ENCODE measurements around the gene GART.
"Not testable (repeated sequence)": the region's sequence is repeated elsewhere in the genome, so short reads cannot be mapped to it uniquely, and the experiment has no call there.

The GART gene

DNA sequence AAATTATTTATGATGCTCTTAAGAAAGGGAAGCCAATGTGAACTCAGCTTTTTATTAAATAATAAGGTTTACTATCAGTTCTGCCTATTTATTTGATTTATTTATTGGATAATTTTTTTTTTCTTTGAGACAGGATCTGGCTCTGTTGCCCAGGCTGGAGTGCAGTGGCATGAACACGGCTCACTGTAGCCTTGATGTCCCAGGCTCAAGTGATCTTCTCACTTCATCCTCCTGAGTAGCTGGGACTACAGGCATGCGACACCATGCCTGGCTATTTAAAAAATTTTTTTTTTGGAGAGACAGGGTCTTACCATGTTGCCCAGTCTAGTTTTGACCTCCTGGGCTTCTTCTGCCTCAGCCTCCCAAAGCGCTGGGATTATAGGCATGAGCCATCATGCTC lies 29.4 kb downstream of the GART start:
- no peak for DNase-seq (ENCODE audit: low spot score)

DNA sequence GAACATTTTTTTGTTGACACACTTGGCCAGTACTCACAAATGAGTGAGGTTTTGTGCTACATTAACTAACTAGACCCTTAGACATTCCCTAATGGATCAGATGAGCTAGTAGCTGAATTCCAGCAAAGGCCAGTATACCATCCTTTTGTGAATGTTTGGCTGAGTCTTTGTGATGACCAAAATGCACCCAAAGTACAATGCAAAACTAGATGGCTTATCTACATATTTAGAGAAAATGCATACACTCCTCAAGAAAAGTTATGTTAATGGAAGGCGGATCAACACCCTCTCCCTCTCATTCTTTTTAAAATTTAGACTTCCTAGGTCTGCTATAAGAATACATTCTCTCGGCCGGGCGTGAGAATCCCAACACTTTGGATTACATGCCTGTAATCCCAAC lies 30.3 kb downstream of the GART start:
- no peak for DNase-seq (ENCODE audit: low spot score)

- DNase-seq (ENCODE audit: low spot score): no peak
These were observed 31.1 kb downstream of the GART start for GRCh38 chr21:33510826-33511225.

DNA sequence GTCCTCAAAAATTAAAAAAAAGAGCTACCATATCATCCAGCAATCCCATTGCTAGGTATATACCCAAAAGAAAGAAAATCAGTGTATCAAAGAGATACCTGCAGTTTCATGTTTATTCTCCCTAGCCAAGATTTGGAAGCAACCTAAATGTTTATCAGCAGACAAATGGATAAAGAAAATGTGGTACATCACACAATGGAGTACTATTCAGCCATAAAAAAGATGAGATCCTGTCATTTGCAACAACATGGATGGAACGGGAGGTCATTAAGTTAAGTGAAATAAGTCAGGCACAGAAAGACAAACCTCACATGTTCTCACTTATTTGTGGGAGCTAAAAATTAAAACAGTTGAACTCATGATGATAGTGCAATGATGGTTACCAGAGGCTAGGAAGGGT lies 34.9 kb downstream of the GART start:
- not testable (repeated sequence) for DNase-seq (ENCODE audit: low spot score)

GRCh38 chr21:33505833-33506232 lies 36.1 kb downstream of the GART start:
- no peak for DNase-seq (ENCODE audit: low spot score)

- DNase-seq (ENCODE audit: low spot score): no peak
These were observed 45.6 kb downstream of the GART start for GRCh38 chr21:33496345-33496744.

DNA sequence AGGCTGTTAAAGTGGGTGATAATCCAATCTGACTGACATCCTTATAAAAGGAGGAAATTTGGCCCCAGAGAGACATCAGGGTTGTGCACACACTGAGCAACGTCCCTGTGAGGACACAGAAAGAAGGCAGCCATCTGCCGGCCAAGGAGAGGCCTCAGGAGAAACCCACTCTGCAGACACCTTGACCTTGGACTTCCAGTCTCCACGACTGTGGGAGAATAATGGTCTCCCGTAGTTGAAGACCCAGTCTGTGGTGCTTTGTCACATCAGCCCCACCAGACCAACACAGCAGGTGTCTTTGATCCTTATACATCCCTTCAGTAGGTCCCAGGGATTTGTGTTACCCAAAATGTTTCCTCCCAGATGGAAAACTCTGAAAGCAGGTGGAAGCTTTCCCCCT lies 46.2 kb downstream of the GART start:
- no peak for DNase-seq (ENCODE audit: low spot score)

DNA sequence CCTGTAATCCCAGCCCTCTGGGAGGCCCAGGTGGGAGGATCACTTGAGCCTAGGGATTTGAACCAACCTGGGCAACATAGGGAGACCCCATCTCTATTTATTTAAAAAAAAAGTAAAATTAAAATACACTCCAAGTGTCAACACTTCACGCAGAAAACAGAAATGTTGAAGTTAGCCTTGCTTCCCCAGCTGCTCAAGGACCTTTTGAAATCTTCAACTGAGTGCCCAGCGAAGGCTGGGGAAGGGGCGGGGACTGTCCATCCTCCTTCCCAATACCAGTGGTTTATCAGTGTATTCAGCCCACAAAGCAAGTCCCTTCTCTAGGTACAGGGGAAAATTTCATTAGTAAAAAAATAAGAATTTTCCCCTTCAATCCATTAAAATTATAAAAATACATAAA lies 48.2 kb downstream of the GART start:
- DNase-seq (ENCODE audit: low spot score): no peak

DNA sequence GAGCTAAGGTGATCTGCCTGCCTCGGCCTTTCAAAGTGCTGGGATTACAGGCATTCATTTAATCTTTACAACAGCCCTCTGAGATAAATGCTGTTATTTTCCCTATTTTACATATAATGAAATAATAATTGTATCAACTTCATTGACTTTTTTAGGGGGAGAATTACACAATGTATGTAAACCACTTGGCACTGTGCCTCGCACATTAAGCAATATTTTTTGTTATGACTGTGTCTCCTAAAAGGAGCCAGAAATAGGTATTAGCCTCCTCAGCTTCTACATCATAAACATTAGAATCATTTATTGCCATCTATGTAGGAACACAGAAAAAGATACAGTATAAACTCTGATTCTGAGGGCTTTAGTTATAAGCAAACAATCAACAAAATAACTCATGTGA lies 49.3 kb downstream of the GART start:
- no peak for DNase-seq (ENCODE audit: low spot score)

DNA sequence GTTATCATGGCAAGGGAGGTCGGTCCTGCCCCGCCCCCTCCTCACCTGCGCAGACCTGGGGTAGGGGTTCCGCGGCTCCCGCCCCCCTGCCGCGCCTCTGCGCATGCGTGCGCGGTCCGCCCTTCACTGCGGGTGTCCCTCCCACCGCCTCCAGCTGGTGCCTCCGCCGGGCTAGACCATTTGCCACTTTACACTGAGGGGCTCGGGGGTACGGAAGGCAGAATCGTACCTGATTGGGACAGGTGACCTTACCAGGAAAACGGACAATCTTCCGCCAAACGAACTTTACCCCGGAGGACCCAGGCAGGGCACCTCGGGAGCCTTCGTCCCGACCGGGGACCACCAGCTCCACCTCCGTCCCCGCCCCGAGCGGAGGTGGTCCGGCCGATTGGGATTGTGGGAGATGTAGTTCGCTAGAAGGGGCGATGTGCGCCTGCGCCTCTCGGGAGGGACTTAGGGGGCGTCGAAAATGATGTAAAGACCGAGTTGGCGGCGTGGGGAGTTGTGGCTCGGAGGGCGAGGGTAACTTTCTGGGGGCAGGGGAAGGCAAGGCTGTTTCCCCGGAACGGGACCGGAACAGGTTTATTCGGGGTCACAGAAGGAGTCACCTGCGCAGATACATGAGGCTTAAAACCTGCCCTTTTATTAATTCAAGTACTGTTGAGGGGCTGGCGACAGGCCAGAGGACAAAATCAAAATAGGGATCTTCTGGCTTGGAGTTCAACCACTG lies 50.4 kb downstream of the GART start, which contains the start of gene DNAJC28:
Gene DNAJC28 (minus strand): TSS at position 344 of the 730 bp plus-strand sequence. CDS start 2,323 bp downstream, outside the sequence.
- DNase-seq (ENCODE audit: low spot score): peak; percentile 77

- DNase-seq (ENCODE audit: low spot score): no peak
These were observed 50.9 kb downstream of the GART start for GRCh38 chr21:33490991-33491372.

- DNase-seq (ENCODE audit: low spot score): no peak
These were observed 53.0 kb downstream of the GART start for GRCh38 chr21:33488936-33489335.

DNA sequence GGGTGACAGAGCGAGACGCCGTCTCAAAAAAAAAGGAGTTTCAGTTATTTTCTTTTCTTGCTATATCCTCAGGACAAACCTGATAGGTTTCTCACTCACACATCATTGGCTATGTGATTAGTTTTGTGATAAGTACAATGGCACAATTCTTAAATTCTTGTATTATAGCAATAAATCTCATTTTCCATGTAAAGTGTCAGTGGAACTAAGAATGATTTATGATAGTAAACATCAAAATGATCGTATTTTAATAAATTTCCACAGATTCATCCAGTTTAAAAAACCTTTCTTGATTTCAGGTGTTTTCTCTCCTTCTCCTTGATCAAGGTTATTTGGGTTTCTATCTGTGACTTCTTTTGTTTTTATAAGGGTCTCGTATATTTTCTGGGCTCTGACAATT lies 53.9 kb downstream of the GART start:
- no peak for DNase-seq (ENCODE audit: low spot score)

DNA sequence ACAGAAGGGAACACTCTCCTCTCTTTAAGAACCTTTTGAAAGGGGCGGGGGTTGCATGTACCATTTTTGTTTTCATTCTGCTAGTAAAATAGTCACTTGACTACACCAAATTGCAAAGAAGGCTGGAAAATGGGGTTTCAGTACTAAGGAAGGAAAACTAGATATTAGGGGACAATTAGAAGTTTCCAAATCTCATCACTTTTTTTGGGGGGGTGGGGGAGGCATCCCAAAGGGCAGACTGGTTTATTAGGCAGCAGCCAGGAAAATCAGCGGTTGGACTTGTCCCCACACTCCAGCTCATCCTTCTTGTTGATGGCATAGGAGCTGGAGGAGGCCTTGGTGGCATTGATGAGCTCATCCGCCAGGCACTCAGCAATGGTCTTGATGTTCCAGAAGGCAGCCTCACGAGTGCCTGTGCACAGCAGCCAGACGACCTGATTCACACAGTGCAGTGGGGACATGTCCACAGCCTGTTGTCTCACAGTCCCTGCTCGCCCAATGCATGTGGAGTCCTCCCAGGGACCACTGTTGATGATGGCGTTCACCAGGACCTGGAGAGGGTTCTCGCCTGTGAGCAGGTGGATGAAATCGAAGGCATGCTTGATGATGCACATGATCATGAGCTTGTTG lies 60.5 kb downstream of the GART start:
- no peak for DNase-seq (ENCODE audit: low spot score)

DNA sequence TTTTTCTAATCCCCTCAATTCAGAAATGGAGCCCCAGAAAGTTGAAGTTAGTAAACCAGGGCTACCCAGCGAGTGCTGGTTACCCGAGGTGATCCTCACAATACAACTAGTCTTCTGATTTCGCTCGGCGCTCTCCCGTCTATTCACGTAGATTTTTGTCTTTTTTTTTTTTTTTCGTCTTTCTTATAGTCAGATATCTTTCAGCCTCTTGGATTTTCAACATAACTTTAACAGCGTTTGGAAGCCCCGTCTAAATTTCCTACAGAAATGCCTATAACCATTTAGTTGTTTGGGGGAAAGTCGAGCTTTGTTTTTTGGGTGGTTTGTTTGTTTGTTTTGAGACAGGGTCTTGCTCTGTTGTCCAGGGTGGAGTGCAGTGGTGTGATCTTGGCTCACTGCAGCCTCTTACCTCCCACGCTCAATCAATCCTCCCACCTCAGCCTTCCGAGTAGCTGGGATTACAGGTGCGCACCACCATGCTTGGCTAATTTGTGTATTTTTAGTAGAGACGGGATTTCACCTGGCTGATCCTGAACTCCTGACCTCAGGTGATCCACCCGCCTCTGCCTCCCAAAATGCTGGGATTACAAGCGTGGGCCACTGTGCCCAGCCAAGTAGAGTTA lies 61.3 kb downstream of the GART start:
- no peak for DNase-seq (ENCODE audit: low spot score)

GRCh38 chr21:33479679-33480480 lies 62.0 kb downstream of the GART start, which contains the start of gene TMEM50B:
TSS of gene TMEM50B (minus strand) at chr21:33479974. CDS start at chr21:33468885, 11,089 bp downstream.
- DNase-seq (ENCODE audit: low spot score): peak; percentile 76

DNA sequence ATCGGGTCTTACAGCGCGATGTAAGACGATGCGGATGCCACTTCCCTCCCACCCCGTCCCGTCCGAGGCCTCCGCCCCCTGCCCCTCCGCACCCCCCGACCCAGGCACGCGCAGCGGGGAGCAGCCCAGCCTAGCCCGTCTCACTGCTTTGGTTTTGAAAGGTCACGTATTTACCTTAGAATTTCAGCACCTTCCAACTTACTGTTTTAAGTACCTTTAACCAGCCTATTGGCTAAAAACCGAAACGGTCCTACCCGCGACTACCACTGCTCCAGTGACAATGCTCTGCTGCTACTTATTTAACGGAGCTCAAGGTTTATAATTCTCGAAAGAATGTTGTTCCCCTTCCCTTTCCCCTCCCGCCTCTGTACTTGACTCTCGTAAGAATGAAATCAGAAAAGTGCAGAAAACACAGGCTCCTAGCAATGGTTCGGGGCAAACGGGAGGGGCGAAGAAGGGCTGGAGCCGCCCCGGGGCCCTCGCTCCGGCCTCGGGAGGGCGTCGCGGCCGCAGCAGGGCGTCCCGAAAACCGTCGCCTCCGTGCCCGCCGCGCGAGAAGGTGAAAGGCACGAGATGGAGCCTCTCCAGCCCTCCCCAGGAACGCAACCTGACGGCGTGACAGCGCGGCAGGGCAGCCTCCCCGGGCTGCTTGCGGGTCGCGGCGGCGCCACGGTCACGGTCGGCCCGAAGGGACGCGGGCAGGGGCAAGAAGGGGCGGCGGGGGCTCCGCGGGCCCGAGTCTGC lies 62.8 kb downstream of the GART start:
- peak; percentile 18 for DNase-seq (ENCODE audit: low spot score)

- DNase-seq (ENCODE audit: low spot score): no peak
These were observed 63.7 kb downstream of the GART start for GRCh38 chr21:33478182-33478581.

GRCh38 chr21:33477066-33477465 lies 64.9 kb downstream of the GART start:
- DNase-seq (ENCODE audit: low spot score): no peak

DNA sequence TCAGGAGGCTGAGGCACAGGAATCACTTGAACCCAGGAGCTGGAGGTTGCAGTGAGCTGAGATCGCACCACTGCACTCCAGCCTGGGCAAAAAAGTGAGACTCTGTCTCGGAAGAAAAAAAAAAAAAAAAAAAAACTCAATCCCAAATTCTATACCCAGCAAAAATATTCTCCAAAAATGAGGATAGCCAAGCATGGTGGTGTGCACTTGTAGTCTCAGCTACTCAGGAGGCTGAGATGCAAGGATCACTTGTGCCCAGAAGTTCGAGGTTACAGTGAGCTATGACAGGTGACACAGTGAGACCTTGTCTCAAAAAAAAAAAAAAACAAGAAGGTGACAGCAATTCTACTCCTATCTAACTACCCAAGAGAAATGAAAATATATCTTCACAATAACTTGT lies 68.6 kb downstream of the GART start:
- no peak for DNase-seq (ENCODE audit: low spot score)

DNA sequence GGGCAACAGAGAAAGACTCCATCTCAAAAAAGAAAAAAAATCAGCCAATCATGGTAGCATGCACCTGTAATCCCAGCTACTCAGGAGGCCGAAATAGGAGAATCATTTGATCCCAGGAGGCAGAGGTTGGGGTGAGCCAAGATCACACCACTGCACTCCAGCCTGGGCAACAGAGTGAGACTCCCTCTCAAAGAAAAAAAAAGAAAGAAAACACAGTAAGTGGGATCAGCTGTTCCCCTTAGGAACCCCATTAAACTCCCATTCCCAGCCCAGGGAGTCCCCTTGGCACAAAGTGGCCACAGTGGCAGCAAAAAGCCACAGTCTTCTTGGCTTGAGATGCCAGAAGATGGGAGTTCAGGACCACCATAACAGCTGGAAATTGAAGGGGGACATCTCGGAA lies 71.2 kb downstream of the GART start:
- DNase-seq (ENCODE audit: low spot score): no peak

GRCh38 chr21:33469183-33469582 lies 72.7 kb downstream of the GART start:
- not testable (repeated sequence) for DNase-seq (ENCODE audit: low spot score)
